ENCODE results near the gene USP10. TPM values are rescaled to one million over a fixed set of nuclear protein-coding genes. Genes with fewer than 3 reads are reported as not detected.
A peak's percentile ranks its signal among the peaks of the same experiment; 100 is the strongest.

Gene USP10
- total RNA-seq, 1 experiment from 2014 or later, result 203 TPM

DNA sequence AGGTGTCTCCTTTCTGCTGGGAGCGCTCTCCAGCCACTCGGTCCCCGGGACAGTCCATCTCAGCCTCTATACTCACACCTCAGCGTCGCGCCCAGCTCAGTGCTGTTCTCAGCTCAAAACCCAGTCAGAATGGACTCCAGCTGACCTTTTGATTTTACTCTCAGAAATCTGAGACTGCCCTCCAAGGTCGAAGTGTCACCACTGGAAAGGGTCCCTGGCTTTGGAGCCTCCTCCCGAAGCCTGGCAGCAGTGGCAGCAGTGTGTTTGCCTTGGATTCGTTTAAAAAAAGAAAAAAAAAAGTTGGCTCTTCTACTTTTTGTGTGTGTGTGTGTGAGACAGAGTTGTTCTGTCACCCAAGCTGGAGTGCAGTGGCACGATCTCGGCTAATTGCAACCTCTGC is 41.1 kb upstream of the USP10 start:
- H3K23ac ChIP-seq (ENCODE audit: insufficient read length, low read depth, low read length), result no peak overlapping the region
- no peaks in the 10 kb centered on the region for H3K79me2 ChIP-seq (ENCODE audit: insufficient read depth, low read length)
- Mint-ChIP-seq H3K4me1 (peaks cover 6% of the 10 kb centered on the region in 2 experiments), H3K27me3 (ENCODE audit: low read depth) (no peaks in the 10 kb centered on the region), H3K4me3 (no peak overlapping the region), H3K36me3 (ENCODE audit: insufficient read depth in 1 of 3, low read depth in 3 of 3) (peaks cover 25 to 65% (median 60%) of the 10 kb centered on the region in 3 experiments), H3K9me3 (no peaks in the 10 kb centered on the region), H3K27ac (0 out of 7 replicates have a peak overlapping the region, but pooled peaks of 1 of the 3 experiments have one; percentile 59)
- H3K27me3 ChIP-seq (ENCODE audit: insufficient read depth, low read length), result no peaks in the 10 kb centered on the region
- H2BK20ac ChIP-seq (ENCODE audit: low read depth, low read length, poor library complexity, severe bottlenecking), result no peak overlapping the region
- no peak overlapping the region for H2BK120ac ChIP-seq (ENCODE audit: low read depth, low read length, poor library complexity, severe bottlenecking)
- no peaks in the 10 kb centered on the region for H3K4me1 ChIP-seq (ENCODE audit: insufficient read depth, low read length)
- H2AK5ac ChIP-seq (ENCODE audit: insufficient read length, low read length), result no peak overlapping the region
- H4K8ac ChIP-seq (replicated peaks; ENCODE audit: insufficient read length, low read depth, low read length), result no peak overlapping the region
- TF ChIP-seq, protein P1, sequence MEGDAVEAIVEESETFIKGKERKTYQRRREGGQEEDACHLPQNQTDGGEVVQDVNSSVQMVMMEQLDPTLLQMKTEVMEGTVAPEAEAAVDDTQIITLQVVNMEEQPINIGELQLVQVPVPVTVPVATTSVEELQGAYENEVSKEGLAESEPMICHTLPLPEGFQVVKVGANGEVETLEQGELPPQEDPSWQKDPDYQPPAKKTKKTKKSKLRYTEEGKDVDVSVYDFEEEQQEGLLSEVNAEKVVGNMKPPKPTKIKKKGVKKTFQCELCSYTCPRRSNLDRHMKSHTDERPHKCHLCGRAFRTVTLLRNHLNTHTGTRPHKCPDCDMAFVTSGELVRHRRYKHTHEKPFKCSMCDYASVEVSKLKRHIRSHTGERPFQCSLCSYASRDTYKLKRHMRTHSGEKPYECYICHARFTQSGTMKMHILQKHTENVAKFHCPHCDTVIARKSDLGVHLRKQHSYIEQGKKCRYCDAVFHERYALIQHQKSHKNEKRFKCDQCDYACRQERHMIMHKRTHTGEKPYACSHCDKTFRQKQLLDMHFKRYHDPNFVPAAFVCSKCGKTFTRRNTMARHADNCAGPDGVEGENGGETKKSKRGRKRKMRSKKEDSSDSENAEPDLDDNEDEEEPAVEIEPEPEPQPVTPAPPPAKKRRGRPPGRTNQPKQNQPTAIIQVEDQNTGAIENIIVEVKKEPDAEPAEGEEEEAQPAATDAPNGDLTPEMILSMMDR (conservative IDR thresholded peaks at IDR 0.05), result no peak
- H3K27ac ChIP-seq (ENCODE audit: insufficient read length, low read depth, low read length), result no peak overlapping the region
- no peaks in the 10 kb centered on the region for H3K23me2 ChIP-seq (ENCODE audit: insufficient read length, low read depth, low read length, poor library complexity, severe bottlenecking)
- H3K56ac ChIP-seq (ENCODE audit: insufficient read length, low read depth, low read length), result no peak overlapping the region
- no peak overlapping the region for H2AFZ ChIP-seq (ENCODE audit: low read length)
- H3K14ac ChIP-seq (ENCODE audit: insufficient read depth, low read length), result no peak overlapping the region
- no peak overlapping the region for H3K18ac ChIP-seq (ENCODE audit: insufficient read length, low read depth, low read length)
- H4K20me1 ChIP-seq (ENCODE audit: control insufficient read depth, insufficient read depth, insufficient read length), result peaks cover 2% of the 10 kb centered on the region
- no peak overlapping the region for H4K5ac ChIP-seq (ENCODE audit: insufficient read length, low read depth, low read length)
- no peak overlapping the region for H3K4ac ChIP-seq (ENCODE audit: low read depth, low read length)
- H2BK15ac ChIP-seq (ENCODE audit: low read depth, low read length), result no peak overlapping the region
- H3T11ph ChIP-seq (ENCODE audit: low read length), result no peak overlapping the region
- no peaks in the 10 kb centered on the region for H3K9me3 ChIP-seq (ENCODE audit: control insufficient read depth, low read depth, low read length)
- no peak overlapping the region for H3K9ac ChIP-seq (ENCODE audit: extremely low read depth, insufficient read length, low read length)
- H3K79me1 ChIP-seq (ENCODE audit: insufficient read depth, low read depth, low read length, poor library complexity, severe bottlenecking), result no peaks in the 10 kb centered on the region
- H3K4me2 ChIP-seq (ENCODE audit: insufficient read depth, insufficient read length, low read length), result no peak overlapping the region
- no peak for DNase-seq
- H2BK12ac ChIP-seq (ENCODE audit: insufficient read length, low read depth, low read length), result no peak overlapping the region
- no CpG with 5 or more reads among the region's 11 CpGs for WGBS (ENCODE audit: extremely low coverage, insufficient read length, low lambda C conversion rate)
- H2BK5ac ChIP-seq (ENCODE audit: insufficient read length, low read length), result no peak overlapping the region
- H4K91ac ChIP-seq (ENCODE audit: insufficient read length, low read depth, low read length), result no peak overlapping the region

Data from H9 (cell line).